DND-41 (cell line): ENCODE measurements around the gene HTRA1.

Experiments
- CTCF ChIP-seq: IDR thresholded peaks from 2 replicates; pipeline ENCODE4 v1.5.1; 2012; ENCODE audit warnings: borderline replicate concordance, low read length, moderate library complexity, mild to moderate bottlenecking; ENCODE audit not compliant: poor library complexity, severe bottlenecking; ENCODE audit errors: extremely low read depth
- EZH2 ChIP-seq: IDR thresholded peaks from 3 replicates; pipeline ENCODE4 v1.6.1; 2012; ENCODE audit warnings: borderline replicate concordance, low read depth, mild to moderate bottlenecking, moderate library complexity, low read length, inconsistent platforms; ENCODE audit not compliant: severe bottlenecking

- TF ChIP-seq CTCF: no peak
- TF ChIP-seq EZH2: no peak
Measured at GRCh38 chr10:122510326-122510725, 49.0 kb downstream of the HTRA1 start.
